Smooth muscle cell of the brain vasculature (primary cell): ENCODE data around the gene CHST10.

Source experiments
- DNase-seq: peaks from one replicate; pipeline ENCODE4 v3.0.0-alpha.2; 2012; ENCODE audit warnings: low read depth, low spot score

Gene CHST10

DNA sequence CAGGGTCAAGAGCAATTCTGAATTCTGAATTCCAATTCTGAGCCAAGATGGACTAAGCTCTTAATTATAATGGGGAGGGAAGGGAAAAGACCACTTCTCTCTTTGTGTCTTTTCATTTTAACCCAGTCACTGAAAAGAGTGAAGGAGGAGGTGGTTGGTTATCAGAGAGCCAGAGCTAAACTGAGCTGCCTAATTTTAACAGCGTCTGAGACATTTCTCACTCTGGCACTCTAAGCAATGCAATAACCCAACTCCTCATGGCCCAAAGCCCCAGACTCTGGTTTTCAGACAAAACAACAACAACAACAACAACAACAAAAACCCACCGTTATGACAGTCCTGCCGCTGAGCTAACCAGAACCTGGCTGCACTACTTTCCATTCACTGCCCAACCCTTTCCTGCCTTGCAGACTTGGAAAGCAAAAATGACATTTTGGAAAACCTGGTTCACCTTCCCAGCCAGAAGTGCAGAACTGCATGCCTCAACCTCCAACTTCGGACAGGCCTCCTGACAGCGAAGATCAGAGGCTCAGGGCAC, 1.0 kb downstream of the CHST10 start:
- DNase-seq: no peak

DNA sequence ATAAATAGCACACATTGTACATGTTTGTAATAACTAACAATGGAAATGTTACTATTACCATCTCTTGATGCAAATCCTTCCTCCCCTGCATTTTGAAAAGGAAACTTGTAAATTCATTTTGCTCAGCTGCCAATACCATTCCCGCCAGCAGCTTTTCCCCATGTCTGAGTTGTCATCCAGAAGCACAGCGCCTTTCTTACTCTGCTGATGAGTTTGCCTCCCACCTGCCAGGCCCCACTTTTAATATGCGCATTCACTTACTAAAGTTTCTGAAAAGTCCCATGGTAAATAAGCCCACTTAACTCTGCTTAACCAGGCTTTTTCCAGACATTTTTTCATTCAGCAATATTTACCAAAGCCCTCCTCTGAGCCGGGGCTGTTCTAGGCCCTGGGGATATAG, 3.9 kb downstream of the CHST10 start:
- DNase-seq: no peak

DNA sequence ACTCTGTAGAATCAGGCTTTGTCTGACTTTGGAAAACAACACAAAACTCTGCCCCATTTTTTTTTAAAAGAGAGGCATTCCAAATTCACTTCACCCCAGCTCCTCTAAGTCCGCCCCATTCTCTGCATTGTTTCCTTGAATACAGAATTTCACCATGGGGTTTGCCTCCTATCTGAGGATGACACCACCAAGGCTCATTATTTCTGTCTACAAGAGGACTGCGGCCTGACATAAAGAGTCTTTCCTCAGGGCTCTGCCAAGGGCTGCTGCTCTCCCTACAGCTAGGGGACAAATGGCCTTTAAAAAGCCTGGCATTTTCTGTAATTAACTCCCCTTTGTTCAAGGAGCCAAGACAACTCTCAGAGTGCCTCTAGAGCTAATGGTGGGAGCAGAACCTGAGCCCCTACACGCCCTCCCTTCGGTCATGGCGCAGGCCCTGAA, 4.6 kb downstream of the CHST10 start:
- DNase-seq: no peak

DNA sequence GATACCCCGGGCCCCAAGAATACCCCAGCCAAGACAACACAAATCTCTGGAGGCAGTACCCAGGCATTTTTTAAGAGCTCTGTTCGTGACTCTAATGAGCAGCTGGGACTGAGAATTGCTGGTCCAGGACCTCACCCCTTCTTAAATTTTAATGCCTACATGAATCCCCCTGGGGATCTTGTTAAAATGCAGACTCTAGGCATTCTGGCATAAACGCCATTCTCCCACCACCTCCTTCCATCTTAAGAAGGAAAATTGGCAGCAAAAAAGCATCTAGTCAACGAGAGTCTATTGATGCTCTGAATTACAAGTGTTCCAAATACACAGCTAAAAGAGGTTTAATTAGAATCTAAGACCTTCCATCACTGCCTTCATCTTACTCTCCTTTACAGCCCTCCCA, 5.0 kb downstream of the CHST10 start:
- no peak for DNase-seq

DNA sequence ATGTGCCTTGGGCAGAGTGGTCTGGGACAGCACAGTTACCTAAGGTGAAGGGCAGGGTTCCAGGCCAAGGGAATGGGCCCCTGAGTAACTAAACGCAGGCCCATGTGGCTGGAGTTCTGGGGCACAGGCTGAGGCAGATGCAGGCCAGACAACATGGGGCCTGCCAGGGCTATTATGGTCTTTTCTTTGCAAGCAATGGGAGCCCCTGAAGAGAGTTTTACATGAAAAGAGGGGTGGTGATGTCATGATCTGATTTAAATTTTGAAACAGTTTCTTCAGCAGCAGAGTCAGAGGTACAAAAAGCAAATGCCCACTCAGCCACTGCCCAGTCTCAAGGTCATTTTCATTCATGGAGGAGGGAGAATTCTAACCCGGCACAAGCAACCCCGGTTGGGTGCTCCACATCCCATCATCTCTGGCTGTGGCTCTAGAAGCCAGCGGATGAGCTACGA, 5.6 kb downstream of the CHST10 start:
- DNase-seq: no peak

DNA sequence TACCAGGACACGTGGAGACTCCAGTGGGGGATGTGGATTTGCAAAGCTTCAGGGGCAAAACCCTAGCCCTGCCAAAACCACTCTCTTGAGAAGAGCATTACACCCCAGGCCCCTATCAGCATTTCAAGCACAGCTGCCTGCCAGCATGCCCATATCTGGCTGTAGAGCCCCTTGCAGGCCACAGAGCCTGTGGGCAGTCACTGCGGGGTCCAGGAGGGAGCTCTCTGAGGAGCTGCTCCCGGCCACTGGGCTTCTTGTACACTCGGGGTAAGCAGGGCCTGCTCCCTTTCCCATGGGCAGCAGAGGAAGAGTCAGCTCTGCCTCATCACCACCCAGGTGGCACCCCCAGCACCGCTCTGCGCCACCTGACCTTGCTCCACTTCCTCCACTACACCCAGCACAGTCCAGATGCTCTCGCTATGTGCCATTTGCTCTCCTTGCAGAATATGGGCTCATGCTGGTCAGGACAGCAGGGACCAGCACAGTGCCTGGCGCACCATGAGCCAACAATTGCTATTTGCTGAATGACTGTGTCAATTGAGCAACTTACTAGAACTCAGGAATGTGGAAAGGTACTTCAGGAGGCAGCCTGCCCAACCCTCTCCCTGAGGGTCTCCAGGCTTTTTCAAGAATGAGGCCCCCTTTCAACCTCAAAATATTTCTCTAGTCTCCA, 7.4 kb downstream of the CHST10 start:
- DNase-seq: no peak

DNA sequence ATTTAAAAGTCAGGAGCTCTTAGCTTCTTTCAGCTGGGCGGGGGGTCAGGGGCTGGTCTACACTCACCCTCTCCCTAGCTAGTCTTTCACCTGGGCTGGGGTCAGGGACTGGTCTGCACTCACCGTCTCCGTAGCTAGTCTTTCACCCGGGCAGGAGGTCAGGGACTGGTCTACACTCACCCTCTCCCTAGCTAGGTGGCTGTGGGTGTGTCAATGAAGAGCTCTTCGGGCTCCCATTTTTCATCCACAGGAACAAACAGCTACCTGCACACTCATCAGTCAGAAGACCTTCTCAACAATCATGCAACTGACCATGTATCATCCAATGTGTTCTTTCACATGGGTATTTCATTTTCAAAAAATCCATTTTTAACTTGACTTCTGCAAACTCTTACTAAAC, 8.0 kb downstream of the CHST10 start:
- no peak for DNase-seq

DNA sequence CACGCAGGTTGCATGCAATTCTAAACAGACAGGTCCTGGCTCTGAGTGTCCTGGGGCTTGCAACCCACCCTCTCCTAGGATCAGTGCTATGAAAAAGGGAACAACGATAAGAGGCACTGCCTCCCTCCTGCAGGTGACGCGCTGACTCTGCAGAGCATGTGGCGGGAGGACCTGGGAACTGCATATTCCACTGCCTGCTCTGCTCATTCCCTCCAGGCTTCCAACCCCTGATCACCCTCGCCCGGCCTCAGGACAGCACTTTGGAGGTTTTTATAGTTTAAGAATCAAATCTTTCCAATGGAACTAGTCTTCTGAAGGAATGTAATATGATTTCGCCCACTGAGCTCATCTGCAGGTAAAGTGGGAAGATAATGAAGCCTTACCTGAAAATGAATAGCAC, 8.5 kb downstream of the CHST10 start:
- DNase-seq: no peak

DNA sequence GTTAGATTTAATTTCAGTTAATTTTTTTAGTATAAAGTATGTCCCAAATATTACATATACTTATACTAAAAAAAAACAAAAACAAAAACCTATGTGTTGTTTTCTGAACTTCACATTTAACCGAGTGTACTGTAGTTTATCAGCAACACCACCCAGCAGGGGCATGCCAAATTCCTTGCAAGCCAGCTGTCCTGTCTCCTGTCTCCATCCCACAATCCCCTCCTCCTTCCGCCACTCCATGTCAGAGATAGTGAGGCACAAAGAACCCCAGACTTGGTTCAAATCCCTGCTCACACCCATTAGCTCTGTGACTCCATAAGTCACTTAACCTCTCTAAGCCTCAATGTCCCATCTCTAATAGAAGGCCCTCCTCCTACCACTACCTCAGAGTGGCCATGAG, 9.4 kb downstream of the CHST10 start:
- DNase-seq: no peak

DNA sequence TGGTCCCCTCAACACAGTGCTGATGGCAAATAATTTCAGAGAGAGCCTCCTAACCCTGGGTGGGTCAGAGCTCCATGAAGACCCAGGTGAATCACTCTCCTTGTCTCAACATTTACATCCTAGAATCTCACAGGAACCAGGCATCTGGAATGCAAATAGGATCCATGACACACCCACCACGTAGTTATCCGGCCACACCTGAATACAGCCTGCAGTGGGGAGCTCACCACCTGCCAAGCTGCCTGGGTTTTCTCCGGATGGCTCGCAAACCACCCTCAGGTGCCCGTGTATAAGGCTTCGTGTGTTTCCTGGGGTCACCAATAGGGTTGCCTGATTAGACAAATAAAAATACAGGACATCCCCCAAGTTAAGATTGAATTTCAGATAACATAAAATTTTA, 9.9 kb downstream of the CHST10 start:
- DNase-seq: no peak

DNA sequence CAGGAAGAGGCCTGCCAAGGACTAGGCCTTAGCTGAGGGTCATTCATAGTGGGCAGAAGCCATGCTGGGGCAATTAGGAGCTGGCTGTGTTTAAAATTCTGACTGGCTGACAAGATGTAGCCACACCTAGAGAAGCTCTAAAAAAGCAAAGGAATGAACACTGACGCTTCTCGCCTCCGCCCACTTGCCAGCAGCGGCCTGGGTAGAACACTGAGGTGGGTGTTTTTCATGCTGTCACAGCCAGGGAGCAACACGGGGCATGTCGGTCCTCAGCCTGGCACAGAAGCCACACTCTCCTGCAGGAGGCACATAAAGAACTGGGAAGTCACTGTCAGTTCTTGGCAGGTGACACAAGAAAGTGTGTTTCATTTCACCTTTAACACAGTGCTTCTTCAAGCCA, 10.4 kb downstream of the CHST10 start:
- DNase-seq: no peak

DNA sequence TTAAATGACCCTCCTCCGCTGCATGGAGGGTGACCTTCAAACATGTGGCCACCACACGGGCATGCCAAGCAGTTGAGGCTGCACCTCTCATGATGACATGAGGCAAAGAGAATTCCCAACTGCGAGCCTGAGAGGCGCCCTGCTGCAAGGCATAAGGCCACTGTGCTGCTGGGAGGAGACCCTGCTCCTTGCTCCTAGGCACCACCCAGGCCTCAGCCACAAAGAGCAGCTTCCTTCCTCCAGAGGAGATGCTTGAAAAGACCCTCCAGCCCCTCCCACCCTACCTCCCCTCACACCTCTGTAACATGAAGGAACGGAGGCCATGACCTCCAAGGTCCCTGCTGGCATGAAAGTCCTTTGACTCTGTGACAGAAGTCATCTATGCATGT, 11.4 kb downstream of the CHST10 start:
- DNase-seq: no peak

DNA sequence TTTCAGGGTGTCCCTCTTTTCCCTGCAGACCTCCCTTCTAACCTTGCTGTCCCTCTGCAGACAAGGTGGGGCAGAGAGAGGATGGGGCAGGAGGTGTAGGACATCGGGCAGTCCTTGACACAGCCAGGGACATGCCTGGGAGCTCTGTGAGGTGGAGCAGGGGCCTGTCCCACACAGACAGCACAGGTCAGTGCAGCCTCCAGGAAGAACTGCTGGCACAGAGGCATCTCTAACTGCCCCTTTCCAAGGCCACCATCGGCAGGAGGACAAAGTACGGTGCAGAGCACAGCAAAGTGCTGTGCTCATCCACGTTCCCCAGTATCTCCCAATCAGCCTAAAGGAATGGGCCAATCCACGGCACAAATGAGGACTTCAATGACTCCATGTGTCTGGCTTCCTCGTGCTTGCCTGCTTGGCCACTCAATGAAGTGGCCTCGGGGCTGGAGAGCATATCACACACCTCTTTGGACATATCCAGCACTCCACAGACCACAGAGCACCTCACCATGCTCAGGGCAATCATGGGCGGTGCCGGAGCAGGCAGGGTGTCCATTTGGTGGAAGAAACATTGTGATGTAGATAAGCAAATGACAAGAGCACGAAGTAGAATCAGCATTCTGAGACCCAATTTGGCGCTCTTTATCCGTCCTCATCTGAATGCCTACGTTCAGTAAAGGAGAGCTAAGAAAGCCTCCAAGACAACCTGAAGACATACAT, 11.9 kb downstream of the CHST10 start:
- no peak for DNase-seq

DNA sequence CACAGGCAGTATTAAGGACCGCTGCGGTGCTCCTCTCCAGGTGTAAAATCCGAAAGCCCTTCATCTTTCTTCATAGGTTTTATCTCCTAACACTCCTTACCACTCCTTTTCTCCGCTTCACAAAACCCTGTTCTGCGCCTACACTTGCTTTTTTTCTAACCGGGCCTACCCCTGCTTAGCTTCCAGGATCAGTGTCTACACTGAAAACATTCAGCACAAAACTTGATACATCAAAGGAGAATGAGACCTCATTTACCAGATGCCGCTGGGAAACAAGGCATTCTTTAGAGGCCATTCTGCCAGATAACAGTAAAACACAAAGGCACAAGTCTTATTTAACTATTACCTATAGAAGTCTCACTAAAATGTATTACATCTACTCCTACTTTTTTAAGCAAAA, 13.1 kb downstream of the CHST10 start:
- DNase-seq: no peak

DNA sequence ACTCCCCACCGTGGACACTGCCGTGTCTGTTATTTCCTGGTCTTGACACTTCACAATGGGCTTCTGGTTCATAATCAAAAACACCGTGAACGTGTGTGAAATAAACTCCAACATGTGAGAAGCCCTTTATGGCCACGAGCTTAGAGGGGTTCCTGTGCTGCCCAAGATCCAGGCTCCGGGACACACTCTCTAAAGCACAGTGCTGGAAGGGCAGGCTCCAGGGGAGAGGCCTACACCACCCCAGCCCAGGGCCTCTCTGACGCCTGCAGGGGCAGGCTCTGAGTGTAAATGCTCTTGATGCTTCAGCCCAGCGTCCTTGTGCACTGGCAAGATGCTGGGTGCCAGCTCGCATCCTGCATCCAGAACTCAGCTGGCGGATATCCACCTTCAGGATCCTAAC, 13.7 kb downstream of the CHST10 start:
- DNase-seq: no peak

DNA sequence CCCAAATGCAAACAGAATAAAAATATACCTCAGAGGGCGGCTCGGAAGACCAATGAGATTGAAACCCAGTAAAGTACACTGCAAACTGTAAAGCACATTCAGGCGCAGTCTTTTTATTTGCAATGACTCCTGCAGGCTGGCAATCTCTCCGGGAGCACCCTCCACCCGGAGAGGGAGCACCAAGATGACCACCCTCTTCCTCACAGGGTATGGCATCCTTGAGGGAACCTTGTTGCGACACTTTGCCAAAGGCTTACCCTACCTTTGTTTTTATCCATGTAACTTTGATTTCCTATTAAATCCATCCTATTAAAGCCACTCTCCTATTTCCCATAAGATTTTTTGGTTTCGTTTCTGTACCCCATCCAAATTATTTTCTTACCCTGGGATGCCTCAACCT, 16.2 kb downstream of the CHST10 start:
- DNase-seq: no peak

DNA sequence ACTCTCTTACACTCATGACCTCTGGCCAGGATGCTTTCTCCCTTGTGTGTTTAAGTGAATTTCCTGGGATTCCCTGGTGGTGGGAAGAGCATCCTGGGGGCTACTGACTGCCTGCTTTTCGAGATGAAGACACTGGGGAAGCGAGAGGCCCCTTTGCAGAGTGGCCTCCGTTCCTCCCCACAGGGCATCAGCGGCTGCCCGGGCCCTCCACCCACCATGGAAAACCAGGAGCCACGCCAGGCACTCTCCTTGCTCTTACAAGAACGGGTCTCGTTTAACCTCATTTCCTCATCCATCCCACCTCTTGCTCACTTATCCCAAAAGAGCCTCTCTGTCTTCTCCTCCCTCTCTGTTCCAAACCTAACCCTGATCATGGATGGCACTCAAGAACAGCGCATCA, 17.8 kb downstream of the CHST10 start:
- DNase-seq: no peak

DNA sequence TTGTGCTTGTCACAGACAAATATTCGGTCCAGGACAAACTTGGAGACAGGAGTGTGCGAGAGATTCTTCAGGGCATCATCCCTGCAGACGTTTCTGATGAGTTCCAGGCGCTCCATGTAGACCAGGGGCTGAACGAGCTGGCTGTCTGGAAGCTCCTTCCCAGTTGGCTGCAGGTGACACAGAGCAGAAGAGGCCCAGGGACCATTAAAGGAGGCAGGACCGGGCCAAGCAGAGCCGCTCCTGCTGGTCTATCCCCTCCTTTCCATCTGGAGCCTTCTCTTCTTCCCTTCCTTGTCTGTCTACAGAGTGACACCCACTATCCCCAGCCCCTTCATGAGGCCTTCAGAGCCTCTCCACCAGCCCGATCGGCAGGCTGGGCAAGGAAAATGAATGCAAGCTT, 19.5 kb downstream of the CHST10 start:
- no peak for DNase-seq

DNA sequence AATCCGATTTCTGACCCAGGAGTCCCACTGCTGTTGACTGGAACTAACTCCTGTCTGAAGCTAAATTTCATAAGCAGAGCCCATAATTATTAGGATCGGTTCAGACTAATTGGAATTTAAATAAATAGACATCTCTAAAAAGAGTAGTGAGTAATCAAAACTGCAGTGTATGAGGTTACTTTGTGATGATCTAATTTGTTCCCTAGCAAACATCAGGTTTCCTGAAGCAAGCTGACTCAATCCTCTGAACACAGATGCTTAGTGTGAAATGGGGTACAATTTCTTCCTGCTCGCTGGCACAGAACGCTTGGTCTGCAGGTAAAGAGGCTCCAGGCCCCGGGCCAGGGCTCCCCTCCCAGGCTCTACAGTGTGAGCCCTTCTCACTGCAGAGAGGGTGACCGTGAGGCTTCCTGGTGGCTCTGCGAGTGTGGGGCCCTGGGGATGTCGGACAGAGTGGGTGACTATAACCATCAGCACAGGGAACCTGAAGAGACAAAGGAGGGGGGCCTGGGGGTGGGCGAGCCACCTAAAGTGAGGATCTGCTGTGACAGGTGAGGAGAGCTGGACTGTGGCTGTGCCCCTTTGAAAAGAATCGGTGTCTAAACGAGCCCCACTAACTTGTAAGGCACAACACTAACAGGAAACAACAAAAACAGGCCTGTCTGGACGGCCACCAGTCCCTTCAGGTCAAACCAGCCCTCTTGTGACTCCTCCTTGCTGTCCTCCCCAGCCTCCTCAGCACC, 20.2 kb downstream of the CHST10 start:
- DNase-seq: no peak

DNA sequence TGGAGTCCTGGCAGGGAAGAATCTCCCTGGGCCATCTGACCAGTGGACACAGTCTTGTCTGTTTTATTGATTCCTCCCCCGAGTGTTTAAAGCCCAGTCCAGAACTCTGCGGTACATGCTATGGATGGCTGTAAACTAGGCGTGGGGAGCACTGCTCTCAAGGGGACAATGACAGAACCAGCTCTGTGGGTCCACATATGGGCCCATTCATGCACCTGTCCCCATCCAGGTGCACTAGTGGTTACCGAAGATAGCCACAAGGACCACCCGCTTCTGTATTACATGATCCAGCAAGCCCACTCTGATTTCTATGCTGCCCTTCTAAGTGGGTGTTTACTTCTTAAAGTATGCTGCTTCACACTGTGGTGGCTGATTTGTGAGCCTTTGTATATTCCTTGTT, 21.0 kb downstream of the CHST10 start:
- DNase-seq: no peak

DNA sequence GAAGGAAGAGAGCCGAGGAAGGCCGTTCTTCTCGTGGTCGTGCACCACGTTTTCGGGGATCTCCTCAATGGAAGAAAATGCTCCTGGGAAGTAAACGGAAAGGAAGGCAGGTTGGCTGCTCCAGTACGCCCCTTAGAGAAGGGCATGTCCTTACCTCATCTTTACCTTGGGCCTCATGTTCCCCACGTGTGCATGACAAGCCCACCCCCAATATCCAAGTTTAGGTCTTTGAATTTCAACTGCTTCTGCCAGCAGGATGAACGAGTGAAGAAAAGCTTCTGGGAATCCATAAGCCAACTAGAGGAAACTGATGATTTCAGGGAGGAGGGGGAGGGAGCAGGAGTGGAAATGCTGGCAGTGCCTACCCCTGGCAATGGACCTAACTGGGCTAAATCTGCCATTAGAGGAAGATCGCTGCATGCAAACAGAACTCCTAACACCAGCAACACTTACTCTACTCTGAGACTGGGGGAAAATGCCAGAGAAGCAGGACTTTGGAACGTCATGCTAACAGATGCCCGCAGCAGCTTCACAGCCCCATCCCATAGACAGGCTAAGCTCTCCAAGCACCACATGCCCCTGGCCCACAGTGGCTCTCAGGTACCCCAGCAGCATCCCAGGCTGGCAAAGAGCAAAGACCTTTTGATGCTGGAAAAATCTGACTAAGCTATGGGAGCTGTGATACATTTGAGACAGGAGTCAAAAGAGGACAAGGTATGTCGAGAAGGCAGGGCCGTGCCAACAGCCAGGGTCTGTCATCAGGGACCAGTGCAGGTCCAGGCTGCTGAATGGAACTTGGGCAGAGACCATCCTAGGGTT, 21.7 kb downstream of the CHST10 start:
- no peak for DNase-seq
